GF-D8 (cell line): ENCODE data around the gene ZBTB38.

ENCODE experiments used
- DNase-seq: peaks from one replicate; lab custom pipeline; 2025; lab: John Stamatoyannopoulos, UW

The ZBTB38 gene

GRCh38 chr3:141403576-141403975 is 35.3 kb downstream of the ZBTB38 start:
- DNase-seq, result no peak

- DNase-seq, result no peak
These were observed 36.7 kb downstream of the ZBTB38 start for GRCh38 chr3:141405025-141405424.

- no peak for DNase-seq
These were observed 37.3 kb downstream of the ZBTB38 start for GRCh38 chr3:141405591-141405990.

- DNase-seq, result no peak
These were observed 38.0 kb downstream of the ZBTB38 start for GRCh38 chr3:141406265-141406664.

GRCh38 chr3:141407047-141407446 is 38.7 kb downstream of the ZBTB38 start:
- no peak for DNase-seq

- DNase-seq, result no peak
These were observed 39.5 kb downstream of the ZBTB38 start for GRCh38 chr3:141407825-141408224.

GRCh38 chr3:141408596-141408995 is 40.3 kb downstream of the ZBTB38 start:
- DNase-seq, result no peak

GRCh38 chr3:141409940-141410241 is 41.6 kb downstream of the ZBTB38 start:
- DNase-seq, result no peak

- no peak for DNase-seq
These were observed 42.1 kb downstream of the ZBTB38 start for GRCh38 chr3:141410408-141410807.

GRCh38 chr3:141410846-141411245 is 42.5 kb downstream of the ZBTB38 start:
- no peak for DNase-seq

GRCh38 chr3:141411251-141411771 is 43.0 kb downstream of the ZBTB38 start:
- DNase-seq, result no peak

- DNase-seq, result no peak
These were observed 44.0 kb downstream of the ZBTB38 start for GRCh38 chr3:141412087-141412935.

GRCh38 chr3:141412936-141413354 is 44.6 kb downstream of the ZBTB38 start:
- no peak for DNase-seq

- no peak for DNase-seq
These were observed 45.1 kb downstream of the ZBTB38 start for GRCh38 chr3:141413391-141413790.

- no peak for DNase-seq
These were observed 45.7 kb downstream of the ZBTB38 start for GRCh38 chr3:141413801-141414689.

GRCh38 chr3:141414800-141415462 is 46.6 kb downstream of the ZBTB38 start:
- DNase-seq, result no peak

- no peak for DNase-seq
These were observed 47.6 kb downstream of the ZBTB38 start for GRCh38 chr3:141415953-141416352.
